LNCAP (cell line): ENCODE results near the gene SOS2.

Source experiments
- CTCF ChIP-seq: fragments of 450-650 bp; IDR thresholded peaks from 2 replicates; pipeline ENCODE4 v1.5.1; 2017; ENCODE audit warnings: mild to moderate bottlenecking

SOS2 gene

GRCh38 chr14:50116181-50116956 is 115.0 kb downstream of the SOS2 start, which contains the start of gene VCPKMT:
TSS of gene VCPKMT (minus strand) at chr14:50116572. CDS start at chr14:50116552, 20 bp downstream.
- TF ChIP-seq CTCF: no peak

GRCh38 chr14:50113381-50114035 is 117.9 kb downstream of the SOS2 start:
- no peak for TF ChIP-seq CTCF

GRCh38 chr14:50110323-50111037 is 120.9 kb downstream of the SOS2 start:
- TF ChIP-seq CTCF: no peak

GRCh38 chr14:50109342-50109741 is 122.0 kb downstream of the SOS2 start:
- no peak; the same call in 1 of the 2 replicates for TF ChIP-seq CTCF

- no peak for TF ChIP-seq CTCF
Observed at GRCh38 chr14:50107850-50108249, 123.5 kb downstream of the SOS2 start.

GRCh38 chr14:50106178-50106577 is 125.2 kb downstream of the SOS2 start:
- TF ChIP-seq CTCF: no peak

- no peak for TF ChIP-seq CTCF
Observed at GRCh38 chr14:50103558-50103957, 127.8 kb downstream of the SOS2 start.
